NCI-H1694 (cell line): ENCODE results near the gene ETV7.

Experiments
- DNase-seq: peaks from one replicate; lab custom pipeline; 2025; lab: John Stamatoyannopoulos, UW

ETV7 gene

GRCh38 chr6:36383606-36384005 is 3.9 kb downstream of the ETV7 start:
- DNase-seq = no peak

- DNase-seq = no peak
Measured at GRCh38 chr6:36382976-36383375, 4.5 kb downstream of the ETV7 start.

- no peak for DNase-seq
Measured at GRCh38 chr6:36381502-36382389, 5.7 kb downstream of the ETV7 start.

GRCh38 chr6:36380166-36380565 is 7.3 kb downstream of the ETV7 start:
- DNase-seq = no peak

GRCh38 chr6:36378936-36379335 is 8.5 kb downstream of the ETV7 start:
- no peak for DNase-seq

GRCh38 chr6:36378243-36378920 is 9.1 kb downstream of the ETV7 start:
- no peak for DNase-seq

GRCh38 chr6:36377594-36377993 is 9.9 kb downstream of the ETV7 start:
- DNase-seq = no peak

GRCh38 chr6:36376742-36377141 is 10.7 kb downstream of the ETV7 start:
- DNase-seq = no peak

- no peak for DNase-seq
Measured at GRCh38 chr6:36376183-36376582, 11.3 kb downstream of the ETV7 start.

GRCh38 chr6:36375644-36376155 is 11.8 kb downstream of the ETV7 start:
- DNase-seq = no peak

GRCh38 chr6:36374972-36375371 is 12.5 kb downstream of the ETV7 start:
- no peak for DNase-seq

GRCh38 chr6:36374194-36374593 is 13.3 kb downstream of the ETV7 start:
- DNase-seq = no peak

- DNase-seq = no peak
Measured at GRCh38 chr6:36373368-36374019, 14.0 kb downstream of the ETV7 start.

GRCh38 chr6:36372088-36372487 is 15.4 kb downstream of the ETV7 start:
- no peak for DNase-seq

GRCh38 chr6:36371211-36371610 is 16.3 kb downstream of the ETV7 start:
- DNase-seq = no peak

- DNase-seq = no peak
Measured at GRCh38 chr6:36370638-36371037, 16.8 kb downstream of the ETV7 start.

- no peak for DNase-seq
Measured at GRCh38 chr6:36368921-36369865, 18.3 kb downstream of the ETV7 start.

- no peak for DNase-seq
Measured at GRCh38 chr6:36368421-36368820, 19.0 kb downstream of the ETV7 start.

- no peak for DNase-seq
Measured at GRCh38 chr6:36367743-36368142, 19.7 kb downstream of the ETV7 start.

- no peak for DNase-seq
Measured at GRCh38 chr6:36364669-36365479, 22.6 kb downstream of the ETV7 start.
